Astrocyte (in vitro differentiated cells and primary cell): ENCODE results near the gene ME1. TPM values are rescaled to one million over a fixed set of nuclear protein-coding genes. Genes with fewer than 3 reads are reported as not detected.

Experiments
- DNase-seq: peaks from one replicate; pipeline ENCODE4 v3.0.0-alpha.2; 2010; ENCODE audit warnings: low read depth
- FAIRE-seq: peaks from 2 replicates; lab custom pipeline; 2011; peaks lifted over from hg19 to GRCh38; lab: Jason Lieb, UNC
- H2AFZ ChIP-seq: 2 replicates; pipeline ENCODE4 v1.6.0; 2012; ENCODE audit warnings: low read depth, low read length, inconsistent platforms
- H3K27ac ChIP-seq: 2 replicates; pipeline ENCODE4 v1.5.1; 2011; ENCODE audit warnings: low read depth, low read length, inconsistent platforms
- H3K27me3 ChIP-seq: 2 replicates; pipeline ENCODE4 v1.6.0; 2011; ENCODE audit warnings: low read length, inconsistent platforms; ENCODE audit not compliant: insufficient read depth
- H3K36me3 ChIP-seq: 2 replicates; pipeline ENCODE4 v1.5.1; 2011; ENCODE audit warnings: low read length, inconsistent platforms; ENCODE audit not compliant: insufficient read depth
- H3K4me1 ChIP-seq: 2 replicates; pipeline ENCODE4 v1.5.1; 2011; ENCODE audit warnings: low read length, inconsistent platforms; ENCODE audit not compliant: insufficient read depth
- H3K4me2 ChIP-seq: 2 replicates; pipeline ENCODE4 v1.6.0; 2012; ENCODE audit warnings: low read length, inconsistent platforms
- H3K4me3 ChIP-seq: 2 replicates; pipeline ENCODE4 v1.5.1; 2011; ENCODE audit warnings: low read depth, mild to moderate bottlenecking, low read length, inconsistent platforms; ENCODE audit not compliant: insufficient read depth
- H3K79me2 ChIP-seq: 2 replicates; pipeline ENCODE4 v1.6.0; 2012; ENCODE audit warnings: mild to moderate bottlenecking, low read length, inconsistent platforms; ENCODE audit not compliant: insufficient read depth
- H3K9ac ChIP-seq: 2 replicates; pipeline ENCODE4 v1.6.0; 2012; ENCODE audit warnings: mild to moderate bottlenecking, low read length, inconsistent platforms
- H3K9me3 ChIP-seq: 2 replicates; pipeline ENCODE4 v1.5.1; 2012; ENCODE audit warnings: low read depth, mild to moderate bottlenecking, low read length, inconsistent platforms; ENCODE audit not compliant: insufficient read depth
- H4K20me1 ChIP-seq: 2 replicates; pipeline ENCODE4 v1.6.0; 2012; ENCODE audit warnings: low read length, inconsistent platforms; ENCODE audit not compliant: insufficient read depth
- H3K27ac Mint-ChIP-seq: one replicate; pipeline ENCODE4 v1.8.0; 2021; ENCODE audit warnings: mild to moderate bottlenecking, mixed read lengths; ENCODE audit not compliant: unreplicated experiment
- H3K27me3 Mint-ChIP-seq: one replicate; pipeline ENCODE4 v1.8.0; 2021; ENCODE audit warnings: low read depth, mixed read lengths; ENCODE audit not compliant: unreplicated experiment
- H3K36me3 Mint-ChIP-seq: one replicate; pipeline ENCODE4 v1.8.0; 2021; ENCODE audit warnings: low read depth, mixed read lengths; ENCODE audit not compliant: unreplicated experiment
- H3K4me1 Mint-ChIP-seq: one replicate; pipeline ENCODE4 v1.8.0; 2021; ENCODE audit warnings: low read depth, mixed read lengths; ENCODE audit not compliant: unreplicated experiment
- H3K4me3 Mint-ChIP-seq: one replicate; pipeline ENCODE4 v1.8.0; 2021; ENCODE audit warnings: mild to moderate bottlenecking, moderate library complexity, mixed read lengths; ENCODE audit not compliant: unreplicated experiment
- H3K9me3 Mint-ChIP-seq: one replicate; pipeline ENCODE4 v1.8.0; 2021; ENCODE audit warnings: mild to moderate bottlenecking, mixed read lengths; ENCODE audit not compliant: unreplicated experiment
- CTCF ChIP-seq: IDR thresholded peaks from 2 replicates; pipeline ENCODE4 v1.5.1; 2011; ENCODE audit warnings: low read depth, mild to moderate bottlenecking, inconsistent platforms, low read length, moderate library complexity; ENCODE audit not compliant: insufficient read depth
- EZH2 ChIP-seq: IDR thresholded peaks from 2 replicates; pipeline ENCODE4 v1.6.1; 2012; ENCODE audit warnings: mild to moderate bottlenecking, low read length, inconsistent platforms; ENCODE audit not compliant: insufficient read depth
- total RNA-seq: library from RNA; stranded (reverse); gene quantifications from 2 replicates; pipeline ENCODE4 v1.2.1, GENCODE V29; 2021

Gene ME1
- total RNA-seq, 1 donor from 2014 or later: 38.5 TPM

- Histone ChIP-seq H3K4me2 (no peak overlapping the region), H3K4me1 (peaks cover 6% of the 10 kb centered on the region), H3K27me3 (no peaks in the 10 kb centered on the region), H3K9ac (no peak overlapping the region), H3K36me3 (no peaks in the 10 kb centered on the region), H3K79me2 (no peaks in the 10 kb centered on the region), H3K4me3 (no peak overlapping the region), H4K20me1 (no peaks in the 10 kb centered on the region), H2AFZ (no peak overlapping the region), H3K27ac (no peak overlapping the region), H3K9me3 (no peaks in the 10 kb centered on the region)
- Mint-ChIP-seq H3K27me3 (no peaks in the 10 kb centered on the region), H3K27ac (no peak overlapping the region), H3K4me1 (peaks cover 12% of the 10 kb centered on the region), H3K36me3 (no peaks in the 10 kb centered on the region), H3K9me3 (no peaks in the 10 kb centered on the region), H3K4me3 (no peak overlapping the region)
- TF ChIP-seq CTCF: no peak
- no peak for TF ChIP-seq EZH2
- FAIRE-seq (no peak), DNase-seq (no peak)
These were observed 180.6 kb downstream of the ME1 start for GRCh38 chr6:83250235-83250634.

DNA sequence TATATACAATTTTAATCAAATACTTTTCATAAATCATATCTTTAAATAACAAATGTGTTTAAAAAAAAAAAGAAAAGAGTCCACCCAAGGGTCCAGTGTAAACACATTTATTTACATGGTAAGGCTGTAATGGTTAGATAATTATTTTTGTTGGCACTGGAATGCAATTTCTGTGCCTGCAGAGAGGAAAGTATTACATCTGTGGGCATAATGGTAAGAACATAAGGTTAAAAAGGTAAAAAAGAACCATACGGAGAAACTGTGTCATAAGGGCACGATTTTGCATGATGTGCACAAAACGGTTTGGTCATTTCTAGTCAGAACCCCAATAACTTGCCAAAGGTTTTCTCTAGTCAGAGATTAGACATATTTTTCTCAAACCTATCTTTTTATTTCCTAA lies 183.4 kb downstream of the ME1 start:
- H3K4me2 ChIP-seq: no peak overlapping the region
- no peak for FAIRE-seq
- no peaks in the 10 kb centered on the region for H3K79me2 ChIP-seq
- no peak overlapping the region for H3K9ac ChIP-seq
- no peak for DNase-seq
- no peaks in the 10 kb centered on the region for H3K9me3 Mint-ChIP-seq
- no peak overlapping the region for H2AFZ ChIP-seq
- H3K27me3 Mint-ChIP-seq: no peaks in the 10 kb centered on the region
- H3K4me1 Mint-ChIP-seq: peaks cover 5% of the 10 kb centered on the region
- no peak overlapping the region for H3K27ac ChIP-seq
- TF ChIP-seq EZH2 (no peak), CTCF (no peak)
- no peak overlapping the region for H3K27ac Mint-ChIP-seq
- no peaks in the 10 kb centered on the region for H3K36me3 Mint-ChIP-seq
- H3K36me3 ChIP-seq: no peaks in the 10 kb centered on the region
- H3K4me3 Mint-ChIP-seq: no peak overlapping the region
- no peaks in the 10 kb centered on the region for H3K4me1 ChIP-seq
- no peak overlapping the region for H3K4me3 ChIP-seq
- no peaks in the 10 kb centered on the region for H4K20me1 ChIP-seq
- no peaks in the 10 kb centered on the region for H3K9me3 ChIP-seq
- no peaks in the 10 kb centered on the region for H3K27me3 ChIP-seq

DNA sequence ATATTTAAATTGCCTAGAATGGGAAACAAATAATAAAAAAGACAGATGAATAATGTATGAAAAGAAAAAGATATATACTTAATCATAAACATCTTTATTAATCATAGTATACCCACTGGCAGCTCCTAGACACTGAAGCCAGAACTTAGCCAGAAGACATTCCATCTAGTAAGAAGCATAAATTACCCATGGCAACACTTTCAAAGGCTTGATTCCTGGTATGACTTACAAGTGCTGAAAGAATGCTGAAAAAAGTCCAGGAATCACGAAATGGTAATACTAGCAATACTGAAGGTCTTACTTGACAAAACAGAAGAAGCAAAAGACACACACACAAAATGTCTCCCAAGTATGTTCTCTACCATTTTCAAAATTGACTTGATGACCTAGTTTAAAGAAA lies 199.7 kb downstream of the ME1 start:
- Histone ChIP-seq H3K4me1 (no peaks in the 10 kb centered on the region), H2AFZ (no peak overlapping the region), H3K9me3 (no peaks in the 10 kb centered on the region), H3K36me3 (no peaks in the 10 kb centered on the region), H3K27me3 (no peaks in the 10 kb centered on the region), H3K27ac (no peak overlapping the region), H3K4me3 (no peak overlapping the region), H3K9ac (no peak overlapping the region), H4K20me1 (no peaks in the 10 kb centered on the region), H3K79me2 (no peaks in the 10 kb centered on the region), H3K4me2 (no peak overlapping the region)
- Mint-ChIP-seq H3K36me3 (no peaks in the 10 kb centered on the region), H3K9me3 (no peaks in the 10 kb centered on the region), H3K4me1 (peaks cover 6% of the 10 kb centered on the region), H3K27me3 (no peaks in the 10 kb centered on the region), H3K27ac (peak overlapping the region; percentile 66), H3K4me3 (no peak overlapping the region)
- TF ChIP-seq EZH2: no peak
- DNase-seq: peak; percentile 94
- no peak for FAIRE-seq
